ENCODE measurements around the gene STARD9.
"Not testable (repeated sequence)": the region's sequence is repeated elsewhere in the genome, so short reads cannot be mapped to it uniquely, and the experiment has no call there.

Gene STARD9

GRCh38 chr15:42732095-42732827 is 156.9 kb downstream of the STARD9 start:
- no peak for DNase-seq

- DNase-seq, result no peak
These were observed 157.6 kb downstream of the STARD9 start for GRCh38 chr15:42733027-42733426.

GRCh38 chr15:42734076-42734672 is 158.8 kb downstream of the STARD9 start:
- no peak for DNase-seq

- DNase-seq, result no peak
These were observed 160.2 kb downstream of the STARD9 start for GRCh38 chr15:42735382-42736165.

GRCh38 chr15:42736178-42736792 is 160.9 kb downstream of the STARD9 start:
- peak; percentile 37 for DNase-seq

GRCh38 chr15:42736793-42737528 is 161.6 kb downstream of the STARD9 start, which contains the start of gene CDAN1:
CDAN1 (minus strand) TSS chr15:42737128; CDS start chr15:42737102, 26 bp downstream.
- DNase-seq, result peak; percentile 92

GRCh38 chr15:42737529-42738328 is 162.3 kb downstream of the STARD9 start:
- DNase-seq, result peak; percentile 65

GRCh38 chr15:42741710-42742109 is 166.3 kb downstream of the STARD9 start:
- DNase-seq, result no peak

- DNase-seq, result no peak
These were observed 166.7 kb downstream of the STARD9 start for GRCh38 chr15:42742149-42742548.

GRCh38 chr15:42744195-42744594 is 168.8 kb downstream of the STARD9 start:
- DNase-seq, result no peak

- DNase-seq, result peak; percentile 90
These were observed 173.9 kb downstream of the STARD9 start for GRCh38 chr15:42749266-42749665.

GRCh38 chr15:42750306-42750705 is 174.9 kb downstream of the STARD9 start:
- no peak for DNase-seq

- no peak for DNase-seq
These were observed 183.7 kb downstream of the STARD9 start for GRCh38 chr15:42759093-42759492.

- DNase-seq, result no peak
These were observed 185.4 kb downstream of the STARD9 start for GRCh38 chr15:42760759-42761158.

GRCh38 chr15:42761813-42762212 is 186.4 kb downstream of the STARD9 start:
- not testable (repeated sequence) for DNase-seq

GRCh38 chr15:42764154-42764731 is 188.8 kb downstream of the STARD9 start:
- DNase-seq, result not testable (repeated sequence)

- DNase-seq, result not testable (repeated sequence)
These were observed 190.7 kb downstream of the STARD9 start for GRCh38 chr15:42766109-42766508.
